HCT116 (cell line): Measurements from ENCODE around the gene ARHGEF16. TPM values are rescaled to one million over a fixed set of nuclear protein-coding genes. Genes with fewer than 3 reads are reported as not detected.

ENCODE experiments used
- ATAC-seq: fragments of 200-7000 bp; cut with Tn5 transposase; 2 replicates; pipeline ENCODE4 v1.9.1; 2020; ENCODE audit warnings: mild to moderate bottlenecking, moderate library complexity
- BruUV-seq: library from RNA; stranded (reverse); fragments of 400-500 nt; replicated peaks from 2 replicates; lab custom pipeline; 2021; lab: Mats Ljungman, UMichigan
- CTCF ChIA-PET: fragments of 300-600 bp; sonication (Branson Sonifier 250); formaldehyde crosslinking; loops from one replicate; lab custom pipeline; 2021; ENCODE audit warnings: antibody characterized with exemption; lab: Charles Lee
- POLR2A ChIA-PET: fragments of 300-600, 350-600 bp; sonication (Branson Sonifier 250); formaldehyde crosslinking; loops from one replicate; lab custom pipeline; 2021; ENCODE audit warnings: antibody characterized with exemption; lab: Charles Lee
- RAD21 ChIA-PET, 2 experiments: fragments of 300-600 bp; sonication (Branson Sonifier 250); formaldehyde crosslinking; loops; one replicate each; lab custom pipeline; 2023; ENCODE audit warnings: low total read pairs in 2 of 2; ENCODE audit not compliant: uncharacterized antibody in 2 of 2, unreplicated experiment in 2 of 2, low non-redundant PET in 1 of 2; lab: Charles Lee
- DNase-seq: peaks from one replicate; pipeline ENCODE4 v3.0.0-alpha.2; 2010; ENCODE audit warnings: low read depth, low spot score
- H2AFZ ChIP-seq: fragments of 200-600 bp; shearing (Covaris generic), sonication (generic); 2 replicates; pipeline ENCODE4 v1.6.1; 2017; ENCODE audit warnings: low read depth, mixed run types, mixed read lengths, antibody characterized with exemption, low read length; ENCODE audit not compliant: poor library complexity, severe bottlenecking
- H3K27ac ChIP-seq: 2 replicates; pipeline ENCODE4 v1.5.1; 2012; ENCODE audit warnings: low read depth, low read length
- H3K27me3 ChIP-seq: fragments of 200-600 bp; sonication (generic); 2 replicates; pipeline ENCODE4 v1.6.1; 2016; ENCODE audit warnings: mixed run types, low read length, mixed read lengths; ENCODE audit not compliant: insufficient read depth
- H3K36me3 ChIP-seq, 2 experiments: fragments of 200-500 bp in 1 of 2; fragments of 200-600 bp in 1 of 2; sonication (Bioruptor generic) in 1 of 2; sonication (generic) in 1 of 2; 2 replicates each; pipeline versions ENCODE4 v1.5.1 to v1.6.1; 2014 to 2016; ENCODE audit warnings: low read length in 2 of 2, inconsistent platforms in 1 of 2, mixed read lengths in 1 of 2, mixed run types in 1 of 2; ENCODE audit not compliant: insufficient read depth in 2 of 2, control insufficient read depth in 1 of 2
- H3K4me1 ChIP-seq, 2 experiments: fragments of 200-600 bp in 1 of 2; sonication (generic) in 1 of 2; 2 replicates each; pipeline versions ENCODE4 v1.5.1 to v1.6.1; 2012 to 2017; ENCODE audit warnings: low read length in 2 of 2, inconsistent platforms in 1 of 2, mild to moderate bottlenecking in 1 of 2, mixed read lengths in 1 of 2, mixed run types in 1 of 2, moderate library complexity in 1 of 2; ENCODE audit not compliant: insufficient read depth in 2 of 2, control insufficient read depth in 1 of 2
- H3K4me2 ChIP-seq: fragments of 200-600 bp; sonication (generic); 2 replicates; pipeline ENCODE4 v1.6.1; 2017; ENCODE audit warnings: mixed run types, low read length, mixed read lengths
- H3K4me3 ChIP-seq, 2 experiments: fragments of 200-600 bp in 1 of 2; sonication (generic) in 1 of 2; replicated peaks in 1 of 2; 2 replicates each; pipeline ENCODE4 v1.5.1; 2011 to 2016; ENCODE audit warnings: low read length in 2 of 2, control low read depth in 1 of 2, low read depth in 1 of 2, mild to moderate bottlenecking in 1 of 2, mixed read lengths in 1 of 2, mixed run types in 1 of 2
- H3K79me2 ChIP-seq: fragments of 200-600 bp; sonication (generic); 2 replicates; pipeline ENCODE4 v1.6.1; 2017; ENCODE audit warnings: mild to moderate bottlenecking, mixed run types, low read length, moderate library complexity, mixed read lengths; ENCODE audit not compliant: insufficient read depth
- H3K9ac ChIP-seq: fragments of 200-600 bp; sonication (generic); 2 replicates; pipeline ENCODE4 v1.6.1; 2016; ENCODE audit warnings: low read length, mixed read lengths
- H3K9me2 ChIP-seq: fragments of 200-600 bp; sonication (generic), shearing (Covaris generic); 2 replicates; pipeline ENCODE4 v1.6.1; 2017; ENCODE audit warnings: mixed run types, mild to moderate bottlenecking, moderate library complexity; ENCODE audit not compliant: insufficient read depth
- H3K9me3 ChIP-seq, 2 experiments: fragments of 200-500 bp in 1 of 2; fragments of 200-600 bp in 1 of 2; sonication (Bioruptor generic) in 1 of 2; sonication (generic) in 1 of 2; 2 replicates each; pipeline ENCODE4 v1.6.1; 2014 to 2017; ENCODE audit warnings: low read length in 2 of 2, mixed read lengths in 2 of 2, inconsistent platforms in 1 of 2, low read depth in 1 of 2, mild to moderate bottlenecking in 1 of 2, mixed run types in 1 of 2, moderate library complexity in 1 of 2; ENCODE audit not compliant: control insufficient read depth in 1 of 2, insufficient read depth in 1 of 2
- H4K20me1 ChIP-seq: fragments of 200-600 bp; sonication (generic), shearing (Covaris generic); 2 replicates; pipeline ENCODE4 v1.6.1; 2017; ENCODE audit warnings: mixed run types, mild to moderate bottlenecking, moderate library complexity; ENCODE audit not compliant: insufficient read depth
- EGR1 ChIP-seq: IDR thresholded peaks from 2 replicates; pipeline ENCODE4 v1.6.1; 2012; ENCODE audit warnings: low read depth
- JUND ChIP-seq: IDR thresholded peaks from 2 replicates; pipeline ENCODE4 v1.6.1; 2012
- POLR2AphosphoS5 ChIP-seq: IDR thresholded peaks from 2 replicates; pipeline ENCODE4 v1.6.1; 2011; ENCODE audit warnings: mild to moderate bottlenecking, low read depth, low read length, moderate library complexity
- RAD21 ChIP-seq: IDR thresholded peaks from 2 replicates; pipeline ENCODE4 v1.6.1; 2012; ENCODE audit warnings: low read depth, mild to moderate bottlenecking
- TCF7L2 ChIP-seq: IDR thresholded peaks from 2 replicates; pipeline ENCODE4 v1.7.0; 2011; ENCODE audit warnings: borderline replicate concordance, inconsistent platforms; ENCODE audit not compliant: insufficient read depth, insufficient read length; ENCODE audit errors: extremely low read depth
- YY1 ChIP-seq: IDR thresholded peaks from 2 replicates; pipeline ENCODE4 v1.6.1; 2011; ENCODE audit warnings: low read length, low read depth, moderate library complexity, mild to moderate bottlenecking; ENCODE audit not compliant: insufficient replicate concordance; ENCODE audit errors: extremely low read depth
- intact Hi-C: fragments of 100-400 bp; cut with micrococcal nuclease; formaldehyde crosslinking; loops from 2 replicates; pipeline ENCODE4 v1.10.0; 2022
- total RNA-seq: library from RNA; stranded (reverse); gene quantifications from one replicate; pipeline ENCODE4 v1.2.1, GENCODE V29; 2021; ENCODE audit not compliant: unreplicated experiment
- TF ChIP-seq, protein P1 (sequence below): IDR thresholded peaks from 2 replicates; pipeline ENCODE4 v1.6.1; 2012; ENCODE audit warnings: low read depth

Gene ARHGEF16
- total RNA-seq, 1 experiment from 2014 or later = 37.4 TPM

DNA sequence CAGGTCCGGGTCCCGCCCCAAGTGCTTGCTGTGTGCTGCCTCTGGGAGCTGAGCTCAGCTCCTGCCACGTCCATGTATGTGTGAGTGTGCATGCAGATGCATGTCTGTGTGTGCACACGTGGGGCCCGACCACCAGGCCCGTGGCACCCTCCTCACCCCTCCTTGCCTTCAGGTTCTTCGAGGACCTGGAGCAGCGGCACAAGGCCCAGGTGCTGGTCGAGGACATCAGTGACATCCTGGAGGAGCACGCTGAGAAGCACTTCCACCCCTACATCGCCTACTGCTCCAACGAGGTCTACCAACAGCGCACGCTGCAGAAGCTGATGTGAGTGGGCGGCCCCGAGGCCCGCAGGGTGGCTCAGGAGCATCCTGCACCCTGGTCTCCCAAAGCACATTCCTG, 18.4 kb downstream of the ARHGEF16 start:
- ChIA-PET RAD21 (no interaction called here), CTCF (no interaction called here), POLR2A (no interaction called here)
- Histone ChIP-seq H3K27me3 (no peaks in the 10 kb centered on the region), H3K4me2 (no peak overlapping the region), H3K4me1 (peaks cover 0 to 12% of the 10 kb centered on the region in 2 experiments; a peak in 1 of 4 replicates), H3K36me3 (0 out of 4 replicates have a peak, but pooled peaks cover 0 to 3% of the 10 kb centered on the region in 2 experiments), H3K4me3 (no peak overlapping the region), H3K79me2 (no peaks in the 10 kb centered on the region), H3K9ac (no peak overlapping the region), H4K20me1 (no peaks in the 10 kb centered on the region), H3K27ac (no peak overlapping the region), H3K9me2 (no peaks in the 10 kb centered on the region), H3K9me3 (no peaks in the 10 kb centered on the region), H2AFZ (no peak overlapping the region)
- BruUV-seq = no TSS peak
- no peak for TF ChIP-seq TCF7L2
- TF ChIP-seq, protein P1, sequence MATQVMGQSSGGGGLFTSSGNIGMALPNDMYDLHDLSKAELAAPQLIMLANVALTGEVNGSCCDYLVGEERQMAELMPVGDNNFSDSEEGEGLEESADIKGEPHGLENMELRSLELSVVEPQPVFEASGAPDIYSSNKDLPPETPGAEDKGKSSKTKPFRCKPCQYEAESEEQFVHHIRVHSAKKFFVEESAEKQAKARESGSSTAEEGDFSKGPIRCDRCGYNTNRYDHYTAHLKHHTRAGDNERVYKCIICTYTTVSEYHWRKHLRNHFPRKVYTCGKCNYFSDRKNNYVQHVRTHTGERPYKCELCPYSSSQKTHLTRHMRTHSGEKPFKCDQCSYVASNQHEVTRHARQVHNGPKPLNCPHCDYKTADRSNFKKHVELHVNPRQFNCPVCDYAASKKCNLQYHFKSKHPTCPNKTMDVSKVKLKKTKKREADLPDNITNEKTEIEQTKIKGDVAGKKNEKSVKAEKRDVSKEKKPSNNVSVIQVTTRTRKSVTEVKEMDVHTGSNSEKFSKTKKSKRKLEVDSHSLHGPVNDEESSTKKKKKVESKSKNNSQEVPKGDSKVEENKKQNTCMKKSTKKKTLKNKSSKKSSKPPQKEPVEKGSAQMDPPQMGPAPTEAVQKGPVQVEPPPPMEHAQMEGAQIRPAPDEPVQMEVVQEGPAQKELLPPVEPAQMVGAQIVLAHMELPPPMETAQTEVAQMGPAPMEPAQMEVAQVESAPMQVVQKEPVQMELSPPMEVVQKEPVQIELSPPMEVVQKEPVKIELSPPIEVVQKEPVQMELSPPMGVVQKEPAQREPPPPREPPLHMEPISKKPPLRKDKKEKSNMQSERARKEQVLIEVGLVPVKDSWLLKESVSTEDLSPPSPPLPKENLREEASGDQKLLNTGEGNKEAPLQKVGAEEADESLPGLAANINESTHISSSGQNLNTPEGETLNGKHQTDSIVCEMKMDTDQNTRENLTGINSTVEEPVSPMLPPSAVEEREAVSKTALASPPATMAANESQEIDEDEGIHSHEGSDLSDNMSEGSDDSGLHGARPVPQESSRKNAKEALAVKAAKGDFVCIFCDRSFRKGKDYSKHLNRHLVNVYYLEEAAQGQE = no peak
- TF ChIP-seq YY1 = no peak
- TF ChIP-seq RAD21 = no peak
- no peak for TF ChIP-seq POLR2AphosphoS5
- no peak for TF ChIP-seq JUND
- TF ChIP-seq EGR1 = no peak
- no peak for ATAC-seq
- intact Hi-C loops = no loop called here
- no peak for DNase-seq
